ENCODE data around the gene GARNL3.

Gene GARNL3

DNA sequence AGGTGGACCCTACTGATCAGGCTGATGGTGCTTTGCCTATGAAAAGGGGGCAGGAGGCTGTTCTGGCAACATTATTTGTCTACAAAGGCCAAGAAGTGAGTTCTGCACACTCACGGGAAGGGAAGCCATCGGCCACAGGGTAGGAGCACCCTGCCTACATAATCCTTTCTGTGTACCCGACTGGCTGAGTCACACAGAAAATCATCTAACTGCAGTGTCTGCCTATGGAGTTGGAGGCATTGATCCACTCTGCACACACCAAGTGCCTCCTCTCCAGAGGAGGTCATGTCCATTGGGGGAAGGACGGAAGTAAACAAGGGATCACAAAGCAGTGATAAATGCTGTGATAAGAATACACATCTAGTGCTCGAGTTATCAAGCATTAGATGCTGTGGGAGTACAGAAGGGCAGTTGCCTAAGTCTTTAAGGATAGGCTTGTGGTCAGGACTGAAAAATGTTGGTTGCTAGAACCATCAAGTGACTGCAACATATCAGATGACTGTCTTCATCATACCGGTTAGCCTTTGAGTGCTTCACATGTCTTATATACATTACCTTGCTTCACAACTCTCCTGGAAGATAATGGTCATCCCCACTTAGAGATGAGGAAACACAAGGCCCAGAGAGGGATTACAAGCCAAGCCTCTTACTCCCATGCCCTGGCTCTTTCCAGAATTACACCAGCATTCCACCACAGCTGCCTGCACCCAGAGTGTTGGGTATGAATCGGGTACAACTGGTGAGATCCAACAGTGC, 131.1 kb downstream of the GARNL3 start:
- TF ChIP-seq, protein P1, sequence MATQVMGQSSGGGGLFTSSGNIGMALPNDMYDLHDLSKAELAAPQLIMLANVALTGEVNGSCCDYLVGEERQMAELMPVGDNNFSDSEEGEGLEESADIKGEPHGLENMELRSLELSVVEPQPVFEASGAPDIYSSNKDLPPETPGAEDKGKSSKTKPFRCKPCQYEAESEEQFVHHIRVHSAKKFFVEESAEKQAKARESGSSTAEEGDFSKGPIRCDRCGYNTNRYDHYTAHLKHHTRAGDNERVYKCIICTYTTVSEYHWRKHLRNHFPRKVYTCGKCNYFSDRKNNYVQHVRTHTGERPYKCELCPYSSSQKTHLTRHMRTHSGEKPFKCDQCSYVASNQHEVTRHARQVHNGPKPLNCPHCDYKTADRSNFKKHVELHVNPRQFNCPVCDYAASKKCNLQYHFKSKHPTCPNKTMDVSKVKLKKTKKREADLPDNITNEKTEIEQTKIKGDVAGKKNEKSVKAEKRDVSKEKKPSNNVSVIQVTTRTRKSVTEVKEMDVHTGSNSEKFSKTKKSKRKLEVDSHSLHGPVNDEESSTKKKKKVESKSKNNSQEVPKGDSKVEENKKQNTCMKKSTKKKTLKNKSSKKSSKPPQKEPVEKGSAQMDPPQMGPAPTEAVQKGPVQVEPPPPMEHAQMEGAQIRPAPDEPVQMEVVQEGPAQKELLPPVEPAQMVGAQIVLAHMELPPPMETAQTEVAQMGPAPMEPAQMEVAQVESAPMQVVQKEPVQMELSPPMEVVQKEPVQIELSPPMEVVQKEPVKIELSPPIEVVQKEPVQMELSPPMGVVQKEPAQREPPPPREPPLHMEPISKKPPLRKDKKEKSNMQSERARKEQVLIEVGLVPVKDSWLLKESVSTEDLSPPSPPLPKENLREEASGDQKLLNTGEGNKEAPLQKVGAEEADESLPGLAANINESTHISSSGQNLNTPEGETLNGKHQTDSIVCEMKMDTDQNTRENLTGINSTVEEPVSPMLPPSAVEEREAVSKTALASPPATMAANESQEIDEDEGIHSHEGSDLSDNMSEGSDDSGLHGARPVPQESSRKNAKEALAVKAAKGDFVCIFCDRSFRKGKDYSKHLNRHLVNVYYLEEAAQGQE (IDR thresholded peaks at IDR 0.05; ENCODE audit: insufficient read depth in 1 of 2, low read depth in 2 of 2, low read length in 2 of 2) = no peak
- TF ChIP-seq POLR2AphosphoS5 (IDR thresholded peaks at IDR 0.05; ENCODE audit: low read depth, low read length) = no peak

DNA sequence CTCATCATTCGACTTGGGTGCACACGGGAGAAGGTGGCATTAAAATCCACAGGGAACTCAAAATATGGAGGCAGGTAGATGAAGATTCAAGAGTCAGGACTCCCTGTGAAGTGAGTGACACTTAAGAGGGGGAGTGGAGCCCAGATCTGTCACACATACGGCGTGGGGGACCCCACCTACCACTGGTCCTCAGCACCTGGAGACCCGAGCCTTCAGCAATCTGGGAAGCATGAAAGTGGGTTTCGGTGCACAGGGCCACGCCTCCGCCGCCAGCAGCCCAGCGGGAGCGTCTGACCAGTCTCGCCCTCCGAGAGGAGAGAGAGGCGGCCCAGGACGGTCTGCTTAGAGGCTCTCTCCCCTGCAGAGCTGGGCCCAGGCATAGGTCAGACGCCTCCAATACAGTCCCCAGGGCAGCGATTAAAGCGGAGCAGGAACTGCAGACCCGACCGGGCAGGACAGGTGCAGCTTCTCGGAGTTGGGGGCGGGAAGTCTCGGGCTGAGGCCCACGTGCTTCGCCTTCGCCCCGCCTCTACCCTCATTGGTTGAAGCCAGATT, 131.8 kb downstream of the GARNL3 start:
- no peak for TF ChIP-seq TAF1 (IDR thresholded peaks at IDR 0.05; ENCODE audit: borderline replicate concordance, insufficient read depth, low read length)
- peak; percentile 83; the same call in 1 of the 2 replicates for TF ChIP-seq SIN3A (IDR thresholded peaks at IDR 0.05; ENCODE audit: borderline replicate concordance, insufficient read depth, low read length)

DNA sequence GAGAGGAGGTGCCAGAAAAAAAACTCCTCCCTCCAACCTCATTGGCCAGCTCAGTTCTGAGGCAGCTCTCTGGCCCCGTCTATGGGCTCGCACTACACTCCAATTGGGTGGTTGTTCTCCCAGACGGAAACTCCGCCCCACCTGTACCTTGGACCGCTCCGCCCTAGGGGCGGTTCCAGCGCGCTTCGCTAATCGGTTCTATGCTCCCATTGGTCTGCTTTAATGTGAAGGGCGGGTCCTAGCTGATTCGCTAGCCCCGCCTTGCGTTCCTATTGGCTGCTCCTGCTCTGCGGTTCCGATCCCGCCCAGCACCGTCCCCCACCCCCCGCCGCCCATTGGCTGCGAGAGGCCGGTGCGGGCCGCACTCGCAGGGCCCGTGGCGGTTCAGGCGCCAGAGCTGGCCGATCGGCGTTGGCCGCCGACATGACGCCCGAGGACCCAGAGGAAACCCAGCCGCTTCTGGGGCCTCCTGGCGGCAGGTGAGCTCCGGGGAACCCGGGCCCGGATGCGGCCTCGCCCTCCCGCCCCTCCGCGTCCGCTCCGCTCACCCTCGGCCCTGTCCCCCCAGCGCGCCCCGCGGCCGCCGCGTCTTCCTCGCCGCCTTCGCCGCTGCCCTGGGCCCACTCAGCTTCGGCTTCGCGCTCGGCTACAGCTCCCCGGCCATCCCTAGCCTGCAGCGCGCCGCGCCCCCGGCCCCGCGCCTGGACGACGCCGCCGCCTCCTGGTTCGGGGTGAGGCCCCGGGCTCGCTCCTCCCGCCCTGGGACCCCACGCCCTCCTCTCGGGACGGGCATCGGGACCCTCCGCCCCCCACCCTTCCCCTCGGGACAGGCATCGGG, 132.5 kb downstream of the GARNL3 start, which contains the start of gene SLC2A8:
Gene SLC2A8 (plus strand): TSS at position 362 of the 838 bp plus-strand sequence. CDS start 62 bp downstream, at position 424.
- TF ChIP-seq SIN3A (IDR thresholded peaks at IDR 0.05; ENCODE audit: borderline replicate concordance, insufficient read depth, low read length) (no peak), TAF1 (IDR thresholded peaks at IDR 0.05; ENCODE audit: borderline replicate concordance, insufficient read depth, low read length) (peak; percentile 81; the same call in 1 of the 2 replicates), POLR2AphosphoS5 (IDR thresholded peaks at IDR 0.05; ENCODE audit: low read depth, low read length) (peak; percentile 60), FOXP2 (optimal IDR thresholded peaks at IDR 0.05; ENCODE audit: borderline replicate concordance, extremely low read depth, extremely low read length, insufficient read depth) (no peak)
- TF ChIP-seq, protein P1 (IDR thresholded peaks at IDR 0.05; ENCODE audit: insufficient read depth in 1 of 2, low read depth in 2 of 2, low read length in 2 of 2) = no peak

DNA sequence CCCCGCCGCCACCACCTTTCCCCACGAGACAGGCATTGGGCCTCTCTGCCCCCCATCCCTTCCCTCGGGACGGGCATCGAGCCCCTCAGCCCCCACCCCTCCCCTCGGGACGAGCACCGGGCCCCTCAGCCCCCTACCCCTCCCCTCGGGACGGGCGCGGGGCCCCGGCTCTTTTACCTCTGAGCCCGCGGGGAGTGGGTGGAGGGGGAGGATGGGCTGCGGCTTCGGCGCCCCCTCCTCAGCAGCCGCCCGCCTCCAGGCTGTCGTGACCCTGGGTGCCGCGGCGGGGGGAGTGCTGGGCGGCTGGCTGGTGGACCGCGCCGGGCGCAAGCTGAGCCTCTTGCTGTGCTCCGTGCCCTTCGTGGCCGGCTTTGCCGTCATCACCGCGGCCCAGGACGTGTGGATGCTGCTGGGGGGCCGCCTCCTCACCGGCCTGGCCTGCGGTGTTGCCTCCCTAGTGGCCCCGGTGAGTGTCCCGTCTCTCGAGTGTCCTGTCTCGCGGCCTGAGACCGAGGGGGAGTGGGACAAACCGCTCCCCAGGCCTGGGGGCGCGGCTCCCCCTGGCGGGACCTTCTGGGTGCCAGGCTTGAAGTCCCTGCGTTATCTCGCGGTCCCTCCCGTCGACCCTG, 133.2 kb downstream of the GARNL3 start:
- no peak for TF ChIP-seq POLR2AphosphoS5 (IDR thresholded peaks at IDR 0.05; ENCODE audit: low read depth, low read length)
- TF ChIP-seq SIN3A (IDR thresholded peaks at IDR 0.05; ENCODE audit: borderline replicate concordance, insufficient read depth, low read length) = no peak
- no peak for TF ChIP-seq TAF1 (IDR thresholded peaks at IDR 0.05; ENCODE audit: borderline replicate concordance, insufficient read depth, low read length)
- TF ChIP-seq FOXP2 (optimal IDR thresholded peaks at IDR 0.05; ENCODE audit: borderline replicate concordance, extremely low read depth, extremely low read length, insufficient read depth) = no peak

DNA sequence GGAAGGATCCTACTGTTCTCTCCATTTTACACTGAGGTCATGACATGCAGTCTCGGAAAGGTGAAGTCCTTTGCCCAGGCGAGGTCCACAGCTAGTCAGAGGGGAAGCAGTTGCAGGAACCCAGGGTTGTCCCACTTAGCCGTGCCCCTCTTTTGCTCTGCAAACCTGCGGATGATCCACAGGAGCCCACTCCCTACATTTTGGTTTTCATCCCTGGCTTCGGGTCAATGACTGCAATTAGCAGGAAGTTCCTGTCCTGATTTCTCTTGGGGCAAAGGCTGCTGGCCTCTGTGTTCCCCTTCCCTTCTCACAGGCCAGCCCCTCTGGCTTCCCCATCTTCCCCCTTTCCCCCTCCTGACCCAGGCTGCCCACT, 133.7 kb downstream of the GARNL3 start:
- TF ChIP-seq TAF1 (IDR thresholded peaks at IDR 0.05; ENCODE audit: borderline replicate concordance, insufficient read depth, low read length) (no peak), FOXP2 (optimal IDR thresholded peaks at IDR 0.05; ENCODE audit: borderline replicate concordance, extremely low read depth, extremely low read length, insufficient read depth) (no peak), POLR2AphosphoS5 (IDR thresholded peaks at IDR 0.05; ENCODE audit: low read depth, low read length) (no peak), SIN3A (IDR thresholded peaks at IDR 0.05; ENCODE audit: borderline replicate concordance, insufficient read depth, low read length) (no peak)
- TF ChIP-seq, protein P1 (IDR thresholded peaks at IDR 0.05; ENCODE audit: insufficient read depth in 1 of 2, low read depth in 2 of 2, low read length in 2 of 2) = no peak

All from PFSK-1 (cell line).